Epithelial cell of proximal tubule (primary cell): Measurements from ENCODE around the gene RAB40C. TPM values are rescaled to one million over a fixed set of nuclear protein-coding genes. Genes with fewer than 3 reads are reported as not detected.
A peak's percentile ranks its signal among the peaks of the same experiment; 100 is the strongest.

Experiments
- DNase-seq: peaks from one replicate; pipeline ENCODE4 v3.0.0-alpha.2; 2011; ENCODE audit warnings: low read depth
- H3K4me3 ChIP-seq: 2 replicates; pipeline ENCODE4 v1.5.1; 2011; ENCODE audit warnings: low read depth, mild to moderate bottlenecking, low read length
- total RNA-seq: library from RNA; depleted of rRNA; stranded (reverse); fragments of >200 nt; gene quantifications from 2 replicates; pipeline ENCODE4 v1.2.3, GENCODE V29; 2015
- TF ChIP-seq, protein P1 (sequence below): conservative IDR thresholded peaks from 2 replicates; pipeline ENCODE4 v1.5.1; 2012; ENCODE audit warnings: low read depth, mild to moderate bottlenecking, low read length

The RAB40C gene
- total RNA-seq, 1 donor from 2014 or later: 9.9 TPM

DNA sequence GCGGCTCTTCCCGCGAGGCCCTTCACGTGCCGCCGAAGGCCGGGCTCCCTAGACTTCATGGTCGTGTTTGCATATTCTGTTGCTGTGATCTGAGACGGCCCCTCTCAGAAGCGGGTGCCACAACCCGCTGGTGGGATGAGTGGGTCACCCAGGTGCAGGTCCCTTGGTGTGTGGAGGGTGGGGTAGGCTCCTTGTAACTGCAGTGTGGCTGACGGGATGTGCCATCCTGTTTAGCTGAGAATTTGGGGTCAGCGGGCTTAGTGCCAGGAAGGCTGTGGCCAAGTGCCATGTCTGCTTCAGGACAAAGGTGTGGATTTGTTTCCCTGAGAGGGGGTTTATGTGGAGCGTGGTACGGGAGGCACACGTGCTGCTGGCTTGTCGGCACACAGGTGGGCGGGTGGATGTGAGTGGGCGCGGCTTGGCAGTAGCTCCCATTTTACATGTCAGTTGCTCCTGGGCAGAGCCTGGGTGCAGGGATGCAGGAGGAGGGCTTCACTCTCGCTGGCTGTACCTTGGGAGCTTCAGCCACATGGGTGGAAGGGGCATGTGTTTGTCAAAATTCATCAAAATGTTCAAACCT is 31.8 kb downstream of the RAB40C start:
- TF ChIP-seq, protein P1, sequence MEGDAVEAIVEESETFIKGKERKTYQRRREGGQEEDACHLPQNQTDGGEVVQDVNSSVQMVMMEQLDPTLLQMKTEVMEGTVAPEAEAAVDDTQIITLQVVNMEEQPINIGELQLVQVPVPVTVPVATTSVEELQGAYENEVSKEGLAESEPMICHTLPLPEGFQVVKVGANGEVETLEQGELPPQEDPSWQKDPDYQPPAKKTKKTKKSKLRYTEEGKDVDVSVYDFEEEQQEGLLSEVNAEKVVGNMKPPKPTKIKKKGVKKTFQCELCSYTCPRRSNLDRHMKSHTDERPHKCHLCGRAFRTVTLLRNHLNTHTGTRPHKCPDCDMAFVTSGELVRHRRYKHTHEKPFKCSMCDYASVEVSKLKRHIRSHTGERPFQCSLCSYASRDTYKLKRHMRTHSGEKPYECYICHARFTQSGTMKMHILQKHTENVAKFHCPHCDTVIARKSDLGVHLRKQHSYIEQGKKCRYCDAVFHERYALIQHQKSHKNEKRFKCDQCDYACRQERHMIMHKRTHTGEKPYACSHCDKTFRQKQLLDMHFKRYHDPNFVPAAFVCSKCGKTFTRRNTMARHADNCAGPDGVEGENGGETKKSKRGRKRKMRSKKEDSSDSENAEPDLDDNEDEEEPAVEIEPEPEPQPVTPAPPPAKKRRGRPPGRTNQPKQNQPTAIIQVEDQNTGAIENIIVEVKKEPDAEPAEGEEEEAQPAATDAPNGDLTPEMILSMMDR: no peak
- no peak for DNase-seq
- no peak overlapping the region for H3K4me3 ChIP-seq

DNA sequence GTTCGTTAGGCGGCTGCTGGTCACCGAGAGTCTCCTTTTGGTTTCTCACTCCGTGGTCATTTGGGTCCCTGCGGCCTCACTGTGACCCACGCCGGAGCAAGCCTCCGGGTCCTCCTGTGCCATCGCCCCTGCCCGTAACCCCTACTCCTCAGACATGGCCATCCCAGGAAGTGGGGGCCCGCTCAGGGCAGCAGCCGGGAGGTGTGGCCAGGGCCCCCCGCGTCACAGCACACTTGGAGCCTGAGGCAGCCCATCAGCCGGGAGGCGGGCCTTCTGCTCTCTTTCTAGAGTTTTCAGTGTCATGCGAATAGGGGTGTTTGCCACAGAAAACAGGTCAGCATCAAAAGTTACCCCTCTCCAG is 33.0 kb downstream of the RAB40C start:
- TF ChIP-seq, protein P1: no peak
- DNase-seq: no peak
- no peak overlapping the region for H3K4me3 ChIP-seq

DNA sequence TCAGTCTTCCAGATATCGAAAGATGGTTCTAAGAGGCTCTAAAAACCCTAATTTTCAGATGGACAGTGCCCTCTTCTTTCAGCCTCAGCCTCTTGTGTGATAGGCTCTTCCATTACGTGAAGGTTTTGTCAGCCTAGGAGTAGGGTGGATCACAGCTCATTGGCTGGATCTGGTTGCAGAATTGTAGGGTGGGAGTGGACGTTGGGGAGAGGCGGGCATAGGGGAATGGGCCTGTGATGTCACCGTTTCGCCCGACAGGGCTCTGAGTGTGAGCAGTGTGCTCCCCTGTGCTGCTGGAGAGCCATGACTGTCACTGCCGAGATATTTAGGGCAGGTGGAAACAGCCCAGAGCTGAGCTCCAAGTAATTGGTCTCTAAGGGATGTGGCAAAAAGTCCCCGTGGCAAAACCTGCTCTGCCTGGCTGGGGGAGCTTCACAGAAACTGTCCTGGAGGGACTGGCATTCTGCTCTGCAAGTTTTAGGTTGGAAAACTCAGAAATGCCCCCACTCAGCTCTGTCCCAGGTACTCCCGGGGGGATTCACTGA is 34.7 kb downstream of the RAB40C start:
- TF ChIP-seq, protein P1: no peak
- no peak overlapping the region for H3K4me3 ChIP-seq
- DNase-seq: no peak

DNA sequence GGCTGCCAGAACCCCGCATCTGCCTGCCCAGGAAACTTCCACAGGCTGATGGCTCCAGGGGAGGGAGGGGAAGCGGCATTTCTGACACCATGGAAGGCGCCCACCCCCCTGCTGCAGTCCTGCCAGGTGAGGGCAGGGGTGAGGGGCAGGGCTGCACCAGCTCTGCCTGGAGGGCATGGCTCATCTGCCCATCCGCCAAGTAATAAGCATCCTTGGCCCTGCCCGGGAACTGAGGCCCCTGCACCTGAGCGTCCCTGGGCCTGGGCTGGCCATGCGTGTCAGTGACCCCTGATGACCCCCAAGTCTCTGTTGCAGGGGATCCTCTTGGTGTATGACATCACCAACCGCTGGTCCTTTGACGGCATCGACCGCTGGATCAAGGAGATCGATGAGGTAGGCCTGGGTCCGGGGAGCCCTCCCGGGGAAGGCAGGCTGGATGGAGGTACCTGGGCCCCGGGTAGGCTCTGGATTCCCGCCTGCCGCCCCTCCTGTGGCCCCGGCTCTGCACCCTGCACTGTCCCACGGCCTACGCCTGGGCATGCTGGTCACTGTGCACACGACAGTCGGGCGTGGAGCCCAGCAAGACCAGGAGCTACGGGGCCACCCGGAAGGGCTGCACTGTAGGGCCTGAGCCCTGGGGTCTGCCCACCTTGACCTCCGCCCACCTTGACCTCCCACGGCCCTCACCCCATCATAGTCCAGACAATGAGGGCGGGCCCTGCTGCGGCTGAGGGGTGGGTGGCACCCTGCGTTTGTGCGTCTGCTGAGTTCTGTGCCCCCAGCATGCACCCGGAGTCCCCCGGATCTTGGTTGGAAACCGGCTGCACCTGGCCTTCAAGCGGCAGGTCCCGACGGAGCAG is 35.5 kb downstream of the RAB40C start:
- H3K4me3 ChIP-seq: no peak overlapping the region
- TF ChIP-seq, protein P1: no peak
- DNase-seq: no peak

DNA sequence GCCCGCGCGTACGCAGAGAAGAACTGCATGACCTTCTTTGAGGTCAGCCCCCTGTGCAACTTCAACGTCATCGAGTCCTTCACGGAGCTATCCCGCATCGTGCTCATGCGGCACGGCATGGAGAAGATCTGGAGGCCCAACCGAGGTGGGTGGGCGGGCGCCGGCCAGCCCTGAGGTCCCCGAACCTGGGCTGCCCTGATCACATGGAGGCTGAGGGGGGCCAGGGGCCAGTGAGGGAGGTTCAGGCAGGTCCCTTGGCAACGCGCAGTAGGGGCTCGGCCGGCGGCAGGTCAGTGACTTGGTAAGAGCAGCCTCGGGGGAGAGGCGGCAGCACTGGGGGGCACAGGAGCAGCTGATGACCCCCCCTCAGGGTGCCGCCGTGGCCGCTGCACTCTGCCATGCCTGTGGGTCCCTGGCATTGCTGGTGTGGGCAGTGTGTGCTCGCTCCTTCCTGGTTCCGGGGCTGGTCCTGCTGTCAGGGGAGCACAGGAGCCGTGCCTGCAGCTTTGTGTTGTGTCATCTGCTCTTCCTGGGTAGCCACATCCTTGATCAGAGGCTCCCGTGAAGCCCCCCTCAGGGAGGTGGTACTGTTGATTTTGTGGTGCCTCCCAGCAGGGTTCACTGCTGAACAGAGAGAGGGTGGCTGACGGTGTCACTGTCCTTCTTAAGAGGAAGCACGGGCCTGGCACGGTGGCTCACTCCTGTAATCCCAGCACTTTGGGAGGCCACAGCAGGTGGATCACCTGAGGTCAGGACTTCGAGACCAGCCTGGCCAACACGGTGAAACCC is 36.3 kb downstream of the RAB40C start:
- H3K4me3 ChIP-seq: no peak overlapping the region
- TF ChIP-seq, protein P1: no peak
- no peak for DNase-seq

DNA sequence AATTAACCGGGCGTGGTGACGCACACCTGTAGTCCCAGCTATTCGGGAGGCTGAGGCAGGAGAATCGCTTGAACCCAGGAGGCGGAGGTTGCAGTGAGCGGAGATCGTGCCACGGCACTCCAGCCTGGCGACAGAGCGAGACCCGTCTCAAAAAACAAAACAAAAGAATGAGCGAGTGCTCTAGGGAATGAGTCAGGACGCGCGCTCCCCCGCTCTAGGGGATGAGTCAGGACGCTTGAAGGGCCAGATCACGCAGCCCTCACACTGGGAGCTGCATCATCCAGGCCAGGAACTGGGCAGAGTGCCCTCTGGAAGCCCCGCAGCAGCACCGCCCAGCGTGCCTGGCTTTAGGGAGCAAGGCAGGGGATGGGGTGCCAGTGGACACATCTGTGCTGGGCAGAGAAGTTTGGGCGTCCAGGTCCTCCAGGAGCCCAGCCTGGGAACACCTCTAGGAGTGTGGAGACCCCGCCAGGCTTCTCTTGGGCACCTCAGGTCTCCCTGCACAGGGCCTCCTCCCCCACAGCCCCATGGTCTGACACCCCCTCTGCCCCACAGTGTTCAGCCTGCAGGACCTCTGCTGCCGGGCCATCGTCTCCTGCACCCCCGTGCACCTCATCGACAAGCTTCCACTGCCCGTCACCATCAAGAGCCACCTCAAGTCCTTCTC is 37.1 kb downstream of the RAB40C start:
- TF ChIP-seq, protein P1: no peak
- DNase-seq: peak; percentile 72
- H3K4me3 ChIP-seq: no peak overlapping the region
